GM18519 (cell line): ENCODE measurements around the gene PIGQ.

Experiments used
- ATAC-seq: cut with Tn5 transposase; IDR thresholded peaks from one replicate; pipeline ENCODE4 v1.9.1; 2021; ENCODE audit warnings: mild to moderate bottlenecking, moderate library complexity; ENCODE audit not compliant: unreplicated experiment, low FRiP score

The PIGQ gene

GRCh38 chr16:566475-567372, 3.0 kb upstream of the PIGQ start, which contains the start of gene NHLRC4:
TSS of gene NHLRC4 (plus strand) at chr16:567005. CDS start at chr16:568048, 1,043 bp downstream.
- no peak for ATAC-seq

GRCh38 chr16:567373-568256, 2.2 kb upstream of the PIGQ start:
- ATAC-seq: no peak

DNA sequence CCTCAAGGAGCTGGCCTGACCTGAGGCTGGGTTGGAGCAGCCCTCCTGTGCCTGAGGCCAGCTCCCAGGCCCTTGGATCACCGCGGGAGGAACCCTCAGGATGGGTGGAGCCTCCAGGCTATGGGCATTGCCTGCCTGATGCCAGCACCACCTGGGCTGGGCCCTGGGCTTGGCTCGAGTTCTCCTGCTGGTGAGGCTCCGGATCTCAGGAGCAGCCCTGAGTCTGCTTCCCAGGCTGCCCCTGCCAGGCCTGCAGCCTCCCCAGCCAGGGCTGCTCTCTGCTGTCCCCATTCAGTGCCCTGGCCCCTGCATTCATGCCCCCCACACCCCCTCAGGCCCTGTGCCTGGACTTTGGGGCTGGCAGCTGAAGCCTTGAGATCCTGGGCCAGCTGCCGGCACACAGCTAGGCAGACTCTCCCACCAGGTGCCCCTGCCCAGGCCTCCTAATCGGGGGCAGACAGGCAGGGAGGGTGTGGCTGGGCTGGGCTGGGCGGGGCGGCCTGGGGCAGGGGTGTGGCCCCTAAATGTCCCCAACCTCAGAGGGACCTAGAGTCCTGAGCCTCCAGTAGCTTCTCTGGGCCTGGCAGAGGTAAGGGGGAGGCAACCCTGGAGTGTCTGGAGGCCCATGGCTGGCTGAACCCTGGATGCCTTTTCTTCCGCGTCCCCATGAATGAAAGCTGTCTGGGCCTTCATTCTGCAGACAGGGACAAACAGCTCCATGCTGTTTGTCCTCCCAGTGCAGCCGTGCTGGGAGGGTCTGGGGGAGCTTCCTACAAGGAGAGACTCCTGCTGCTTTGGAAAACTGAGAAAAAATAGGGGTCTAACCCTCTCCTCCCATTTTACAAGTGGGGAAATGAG, 1.1 kb upstream of the PIGQ start:
- no peak for ATAC-seq

- ATAC-seq: no peak
These were observed 3.3 kb downstream of the PIGQ start for GRCh38 chr16:572865-573650.

- ATAC-seq: no peak
These were observed 4.4 kb downstream of the PIGQ start for GRCh38 chr16:574021-574760.

- ATAC-seq: no peak
These were observed 5.8 kb downstream of the PIGQ start for GRCh38 chr16:575354-576196.

GRCh38 chr16:576197-576822, 6.5 kb downstream of the PIGQ start:
- ATAC-seq: no peak

- no peak for ATAC-seq
These were observed 7.0 kb downstream of the PIGQ start for GRCh38 chr16:576823-577201.

DNA sequence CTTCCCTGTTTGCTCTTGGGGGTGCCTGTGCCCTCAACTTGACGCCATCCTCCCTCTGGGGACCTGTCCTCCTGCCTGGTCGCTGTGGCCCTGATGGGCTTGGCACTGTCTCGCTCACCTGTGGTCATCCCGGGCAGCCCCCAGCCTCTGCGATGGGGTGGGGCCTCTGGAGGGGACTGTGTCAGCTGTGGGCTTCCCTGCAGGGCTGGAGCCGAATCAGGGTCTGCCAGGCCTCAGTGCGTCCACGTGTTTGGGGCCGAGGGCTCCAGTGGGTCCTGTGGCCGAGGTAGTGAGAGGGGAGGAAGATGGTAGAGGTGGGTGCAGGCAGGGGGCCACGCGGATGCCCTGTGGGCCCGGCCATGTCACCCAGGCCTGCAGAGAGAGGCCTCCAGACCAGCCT, 8.0 kb downstream of the PIGQ start:
- ATAC-seq: no peak

GRCh38 chr16:578232-578869, 8.6 kb downstream of the PIGQ start:
- no peak for ATAC-seq

DNA sequence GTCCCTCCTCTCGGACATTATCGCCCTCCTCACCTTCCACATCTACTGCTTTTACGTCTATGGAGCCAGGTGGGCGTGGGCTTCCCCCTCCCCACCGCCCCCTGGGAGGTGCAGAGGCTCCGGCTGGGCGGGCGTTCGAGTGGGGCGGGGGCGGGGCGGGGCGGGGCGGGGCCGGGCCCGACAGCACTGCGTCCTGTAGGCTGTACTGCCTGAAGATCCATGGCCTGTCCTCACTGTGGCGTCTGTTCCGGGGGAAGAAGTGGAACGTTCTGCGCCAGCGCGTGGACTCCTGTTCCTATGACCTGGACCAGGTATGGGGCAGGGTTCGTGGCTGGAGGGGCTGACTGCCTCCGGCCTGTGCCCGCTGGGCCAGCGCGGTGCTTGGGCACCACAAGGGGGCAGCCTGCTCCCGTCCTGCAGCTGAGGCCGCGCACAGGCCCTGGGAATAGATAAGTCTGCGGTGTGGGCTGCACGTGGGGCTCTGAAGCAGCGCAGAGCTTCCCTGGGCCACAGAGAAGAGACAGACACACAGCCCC, 9.2 kb downstream of the PIGQ start:
- ATAC-seq: no peak

GRCh38 chr16:580141-580945, 10.6 kb downstream of the PIGQ start:
- no peak for ATAC-seq

GRCh38 chr16:580946-581498, 11.3 kb downstream of the PIGQ start:
- ATAC-seq: no peak

DNA sequence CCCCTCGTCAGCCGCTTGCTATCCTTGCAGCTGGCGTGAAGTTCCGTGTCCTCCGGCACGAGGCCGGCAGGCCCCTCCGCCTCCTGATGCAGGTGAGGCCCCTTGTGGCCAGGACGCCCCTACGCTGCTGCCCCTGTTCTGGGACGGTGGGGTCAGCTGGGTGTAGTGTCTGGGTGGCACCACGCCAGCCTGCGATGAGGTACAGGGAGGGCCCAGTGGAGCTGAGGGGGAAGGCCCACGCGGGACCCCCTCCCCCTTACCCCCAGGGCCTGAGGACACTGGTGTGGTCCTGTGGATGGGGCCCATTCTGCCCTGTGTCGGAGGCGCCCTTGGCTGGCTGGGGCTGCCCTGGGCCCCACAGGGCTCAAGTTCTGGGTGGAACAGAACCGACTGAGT, 12.4 kb downstream of the PIGQ start:
- ATAC-seq: no peak

- no peak for ATAC-seq
These were observed 13.0 kb downstream of the PIGQ start for GRCh38 chr16:582614-583331.
